Measurements from ENCODE around the gene MCRS1. TPM values are rescaled to one million over a fixed set of nuclear protein-coding genes. Genes with fewer than 3 reads are reported as not detected.

MCRS1 gene
- total RNA-seq, 1 experiment from 2014 or later, result 103 TPM

DNA sequence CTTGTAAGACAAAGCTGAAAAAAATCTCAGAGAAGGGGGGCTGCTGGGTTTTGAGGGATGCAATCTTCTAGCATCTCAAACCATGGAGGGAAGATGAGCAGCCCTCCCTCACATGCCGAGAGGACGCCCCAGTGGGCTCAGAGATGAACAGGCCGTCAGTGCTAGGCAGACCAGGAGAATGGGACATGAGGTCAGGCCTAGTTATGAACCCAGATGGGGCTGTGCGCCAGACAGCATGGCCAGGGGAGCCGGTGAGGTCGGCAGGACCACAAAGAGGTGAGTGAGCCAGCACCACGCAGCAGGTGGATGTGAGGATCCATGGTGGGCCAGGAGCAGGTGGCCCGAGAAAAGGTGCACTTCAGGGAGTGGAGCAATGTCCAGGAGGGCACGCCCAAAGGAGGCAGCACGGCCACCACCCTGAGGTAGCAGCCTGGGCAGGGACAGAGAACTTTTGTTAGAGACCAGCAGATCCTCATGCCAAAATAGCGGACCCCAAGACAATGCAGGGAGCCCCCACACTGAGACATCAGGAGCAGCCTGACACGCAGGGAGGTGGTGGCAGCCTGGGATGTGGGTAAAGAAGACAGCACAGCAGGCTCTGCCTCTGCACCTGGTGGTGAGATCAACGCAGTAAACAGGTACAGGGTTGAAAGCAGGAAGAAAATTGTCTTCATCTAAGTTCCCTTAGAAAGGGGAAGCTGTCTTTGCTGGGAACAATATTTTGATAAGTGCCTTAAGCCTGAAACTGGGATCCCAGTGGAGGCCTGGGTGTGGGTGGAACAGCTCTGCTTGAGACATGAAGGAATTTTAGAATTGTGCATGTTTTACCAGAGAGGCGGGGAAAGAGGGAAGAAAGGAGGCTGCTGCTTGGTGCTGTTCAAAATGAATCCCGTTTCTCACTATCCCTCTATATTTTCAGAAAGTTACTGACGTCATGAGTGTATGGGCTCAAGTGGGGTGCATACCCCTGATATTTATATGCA, 17.8 kb upstream of the MCRS1 start:
- Mint-ChIP-seq H3K4me3 (no peak overlapping the region), H3K4me1 (peaks cover 4 to 5% of the 10 kb centered on the region in 2 experiments; a peak in 3 of 4 replicates)
- no peak overlapping the region for H4K5ac ChIP-seq (ENCODE audit: insufficient read length, low read depth, low read length)

More for the DNA sequence above, 17.8 kb upstream of the MCRS1 start:
- H3K9me3 Mint-ChIP-seq, result no peaks in the 10 kb centered on the region
- H3K4ac ChIP-seq (ENCODE audit: low read depth, low read length), result no peak overlapping the region
- no peak overlapping the region for H2BK5ac ChIP-seq (ENCODE audit: insufficient read length, low read length)
- H3K4me1 ChIP-seq (ENCODE audit: insufficient read depth, low read length), result no peaks in the 10 kb centered on the region
- H3K27ac Mint-ChIP-seq, result peak overlapping the region in 2 of 3 experiments; percentile 18 to 34; a peak in 4 of 7 replicates
- H3K4me2 ChIP-seq (ENCODE audit: insufficient read depth, insufficient read length, low read length), result no peak overlapping the region
- H2AK5ac ChIP-seq (ENCODE audit: insufficient read length, low read length), result no peak overlapping the region
- H3K79me1 ChIP-seq (ENCODE audit: insufficient read depth, low read depth, low read length, poor library complexity, severe bottlenecking), result no peaks in the 10 kb centered on the region
- no peaks in the 10 kb centered on the region for H3K27me3 ChIP-seq (ENCODE audit: insufficient read depth, low read length)
- no peak overlapping the region for H3K23ac ChIP-seq (ENCODE audit: insufficient read length, low read depth, low read length)
- TF ChIP-seq, protein P1, sequence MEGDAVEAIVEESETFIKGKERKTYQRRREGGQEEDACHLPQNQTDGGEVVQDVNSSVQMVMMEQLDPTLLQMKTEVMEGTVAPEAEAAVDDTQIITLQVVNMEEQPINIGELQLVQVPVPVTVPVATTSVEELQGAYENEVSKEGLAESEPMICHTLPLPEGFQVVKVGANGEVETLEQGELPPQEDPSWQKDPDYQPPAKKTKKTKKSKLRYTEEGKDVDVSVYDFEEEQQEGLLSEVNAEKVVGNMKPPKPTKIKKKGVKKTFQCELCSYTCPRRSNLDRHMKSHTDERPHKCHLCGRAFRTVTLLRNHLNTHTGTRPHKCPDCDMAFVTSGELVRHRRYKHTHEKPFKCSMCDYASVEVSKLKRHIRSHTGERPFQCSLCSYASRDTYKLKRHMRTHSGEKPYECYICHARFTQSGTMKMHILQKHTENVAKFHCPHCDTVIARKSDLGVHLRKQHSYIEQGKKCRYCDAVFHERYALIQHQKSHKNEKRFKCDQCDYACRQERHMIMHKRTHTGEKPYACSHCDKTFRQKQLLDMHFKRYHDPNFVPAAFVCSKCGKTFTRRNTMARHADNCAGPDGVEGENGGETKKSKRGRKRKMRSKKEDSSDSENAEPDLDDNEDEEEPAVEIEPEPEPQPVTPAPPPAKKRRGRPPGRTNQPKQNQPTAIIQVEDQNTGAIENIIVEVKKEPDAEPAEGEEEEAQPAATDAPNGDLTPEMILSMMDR (conservative IDR thresholded peaks at IDR 0.05), result no peak
- no peaks in the 10 kb centered on the region for H3K79me2 ChIP-seq (ENCODE audit: insufficient read depth, low read length)
- no peak overlapping the region for H2AFZ ChIP-seq (ENCODE audit: low read length)
- no peak overlapping the region for H2BK120ac ChIP-seq (ENCODE audit: low read depth, low read length, poor library complexity, severe bottlenecking)
- peaks cover 4 to 15% (median 6%) of the 10 kb centered on the region in 3 experiments; a peak in 4 of 7 replicates for H3K36me3 Mint-ChIP-seq (ENCODE audit: insufficient read depth in 1 of 3, low read depth in 3 of 3)
- no peak overlapping the region for H3K27ac ChIP-seq (ENCODE audit: insufficient read length, low read depth, low read length)
- no peak overlapping the region for H2BK15ac ChIP-seq (ENCODE audit: low read depth, low read length)
- WGBS (ENCODE audit: extremely low coverage, insufficient read length, low lambda C conversion rate), result no CpG with 5 or more reads among the region's 16 CpGs
- H4K8ac ChIP-seq (replicated peaks; ENCODE audit: insufficient read length, low read depth, low read length), result no peak overlapping the region
- H3K9ac ChIP-seq (ENCODE audit: extremely low read depth, insufficient read length, low read length), result no peak overlapping the region
- no peaks in the 10 kb centered on the region for H4K20me1 ChIP-seq (ENCODE audit: control insufficient read depth, insufficient read depth, insufficient read length)
- no peaks in the 10 kb centered on the region for H3K9me3 ChIP-seq (ENCODE audit: control insufficient read depth, low read depth, low read length)
- no peak overlapping the region for H3K18ac ChIP-seq (ENCODE audit: insufficient read length, low read depth, low read length)
- no peak overlapping the region for H4K91ac ChIP-seq (ENCODE audit: insufficient read length, low read depth, low read length)
- no peak overlapping the region for H3K56ac ChIP-seq (ENCODE audit: insufficient read length, low read depth, low read length)
- no peak overlapping the region for H3T11ph ChIP-seq (ENCODE audit: low read length)
- no peak overlapping the region for H3K14ac ChIP-seq (ENCODE audit: insufficient read depth, low read length)
- no peak for DNase-seq
- no peak overlapping the region for H2BK20ac ChIP-seq (ENCODE audit: low read depth, low read length, poor library complexity, severe bottlenecking)
- no peaks in the 10 kb centered on the region for H3K23me2 ChIP-seq (ENCODE audit: insufficient read length, low read depth, low read length, poor library complexity, severe bottlenecking)
- H3K27me3 Mint-ChIP-seq (ENCODE audit: low read depth), result no peaks in the 10 kb centered on the region
- no peak overlapping the region for H2BK12ac ChIP-seq (ENCODE audit: insufficient read length, low read depth, low read length)

Measured in H9 (cell line).